ENCODE results near the gene COL4A2.

DNA sequence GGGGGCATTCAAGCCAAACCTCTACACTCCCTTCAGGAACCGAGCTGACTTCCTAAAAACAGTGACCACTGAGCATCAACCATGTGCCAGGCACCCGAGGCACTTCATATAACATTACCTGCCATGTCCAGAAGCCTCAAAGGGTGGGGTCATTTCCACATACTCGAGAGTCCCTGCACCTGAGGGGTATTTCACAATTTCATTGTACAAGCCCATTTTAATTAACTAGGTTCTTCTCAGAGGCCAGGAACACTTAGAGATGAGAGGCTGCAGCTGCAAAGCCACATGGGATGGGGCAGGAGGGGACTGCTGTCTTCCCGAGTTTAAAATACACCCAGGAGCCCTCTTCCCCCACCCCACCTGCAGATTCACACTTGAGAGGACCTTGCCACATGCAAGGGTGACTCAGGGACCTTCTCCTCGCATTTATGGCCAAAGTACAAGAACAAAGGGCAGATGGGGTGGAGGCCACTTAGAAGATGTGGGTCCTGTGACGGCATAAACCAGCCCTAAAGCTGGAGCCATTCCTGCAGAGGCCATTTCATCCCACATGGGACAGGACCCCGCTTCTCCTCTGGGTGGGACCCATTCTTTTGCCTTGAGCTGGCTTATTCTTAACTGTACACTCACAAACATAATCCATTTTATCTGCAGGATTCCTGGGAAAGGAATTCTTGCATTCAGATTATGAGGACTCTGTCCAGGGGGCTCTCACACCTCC is 210.6 kb downstream of the COL4A2 start:
- TF ChIP-seq GATA2 (IDR thresholded peaks at IDR 0.05; ENCODE audit: low read depth, low read length) (no peak), GATA3 (IDR thresholded peaks at IDR 0.05; ENCODE audit: low read depth, low read length) (no peak)

Data from SH-SY5Y (cell line).